Osteoblast (primary cell): ENCODE results near the gene APOC3. TPM values are rescaled to one million over a fixed set of nuclear protein-coding genes. Genes with fewer than 3 reads are reported as not detected.

Experiments used
- DNase-seq: peaks from one replicate; pipeline ENCODE4 v3.0.0; 2011; ENCODE audit warnings: low spot score, mixed read lengths; ENCODE audit not compliant: insufficient read length; ENCODE audit errors: missing footprints
- H2AFZ ChIP-seq: 2 replicates; pipeline ENCODE4 v1.6.0; 2011; ENCODE audit warnings: mild to moderate bottlenecking, low read length
- H3K27ac ChIP-seq: 2 replicates; pipeline ENCODE4 v1.5.1; 2011; ENCODE audit warnings: mild to moderate bottlenecking, low read depth, low read length, moderate library complexity
- H3K27me3 ChIP-seq: 2 replicates; pipeline ENCODE4 v1.6.0; 2012; ENCODE audit warnings: mild to moderate bottlenecking, control low read depth, inconsistent platforms, low read length, moderate library complexity; ENCODE audit not compliant: insufficient read depth
- H3K36me3 ChIP-seq: 2 replicates; pipeline ENCODE4 v1.5.1; 2011; ENCODE audit warnings: mild to moderate bottlenecking, low read length, control low read depth, moderate library complexity; ENCODE audit not compliant: insufficient read depth
- H3K4me1 ChIP-seq: 2 replicates; pipeline ENCODE4 v1.5.1; 2011; ENCODE audit warnings: mild to moderate bottlenecking, low read length, control low read depth, moderate library complexity; ENCODE audit not compliant: insufficient read depth
- H3K4me2 ChIP-seq: 2 replicates; pipeline ENCODE4 v1.6.0; 2011; ENCODE audit warnings: mild to moderate bottlenecking, low read length; ENCODE audit not compliant: insufficient read depth
- H3K4me3 ChIP-seq: fragments of 200-600 bp; sonication (generic); 3 replicates; pipeline ENCODE4 v1.5.1; 2012; ENCODE audit warnings: mild to moderate bottlenecking, low read length, inconsistent platforms; ENCODE audit not compliant: insufficient read depth
- H3K79me2 ChIP-seq: 2 replicates; pipeline ENCODE4 v1.6.0; 2012; ENCODE audit warnings: mild to moderate bottlenecking, low read length, control low read depth, inconsistent platforms; ENCODE audit not compliant: insufficient read depth
- H3K9me3 ChIP-seq: 2 replicates; pipeline ENCODE4 v1.5.1; 2011; ENCODE audit warnings: low read depth, low read length, control low read depth
- H4K20me1 ChIP-seq: 2 replicates; pipeline ENCODE4 v1.6.0; 2012; ENCODE audit warnings: mild to moderate bottlenecking, low read length, control low read depth; ENCODE audit not compliant: insufficient read depth
- CTCF ChIP-seq: IDR thresholded peaks from 2 replicates; pipeline ENCODE4 v1.5.1; 2011; ENCODE audit warnings: mild to moderate bottlenecking, low read depth, low read length, moderate library complexity; ENCODE audit errors: extremely low read depth
- total RNA-seq: library from RNA; depleted of rRNA; stranded (reverse); fragments of >200 nt; gene quantifications from 2 replicates; pipeline ENCODE4 v1.2.3, GENCODE V29; 2012

The APOC3 gene
- total RNA-seq, 1 donor: not detected

- Histone ChIP-seq H3K4me3 (no peak overlapping the region), H2AFZ (no peak overlapping the region), H3K4me1 (no peaks in the 10 kb centered on the region), H3K27me3 (no peaks in the 10 kb centered on the region), H3K4me2 (peak overlapping the region; percentile 28), H3K9me3 (no peaks in the 10 kb centered on the region), H3K27ac (no peak overlapping the region), H3K36me3 (peaks cover 22% of the 10 kb centered on the region), H3K79me2 (no peaks in the 10 kb centered on the region), H4K20me1 (no peaks in the 10 kb centered on the region)
- DNase-seq: no peak
- TF ChIP-seq CTCF: no peak
Observed at GRCh38 chr11:116840746-116841296, 11.1 kb downstream of the APOC3 start.

- DNase-seq: no peak
- no peaks in the 10 kb centered on the region for H3K4me1 ChIP-seq
- H3K4me2 ChIP-seq: no peak overlapping the region
- TF ChIP-seq CTCF: no peak
- H3K9me3 ChIP-seq: no peaks in the 10 kb centered on the region
- H3K36me3 ChIP-seq: peaks cover 35% of the 10 kb centered on the region
- no peaks in the 10 kb centered on the region for H3K27me3 ChIP-seq
- H3K27ac ChIP-seq: no peak overlapping the region
- H2AFZ ChIP-seq: no peak overlapping the region
- H4K20me1 ChIP-seq: no peaks in the 10 kb centered on the region
- H3K4me3 ChIP-seq: no peak overlapping the region
- H3K79me2 ChIP-seq: no peaks in the 10 kb centered on the region
Observed at GRCh38 chr11:116842117-116842516, 12.4 kb downstream of the APOC3 start.

GRCh38 chr11:116842909-116843308 is 13.2 kb downstream of the APOC3 start:
- Histone ChIP-seq H3K4me2 (no peak overlapping the region), H2AFZ (no peak overlapping the region), H3K4me3 (no peak overlapping the region), H3K36me3 (peaks cover 42% of the 10 kb centered on the region), H3K27me3 (no peaks in the 10 kb centered on the region), H3K27ac (no peak overlapping the region), H3K4me1 (no peaks in the 10 kb centered on the region), H4K20me1 (no peaks in the 10 kb centered on the region), H3K9me3 (no peaks in the 10 kb centered on the region), H3K79me2 (no peaks in the 10 kb centered on the region)
- no peak for TF ChIP-seq CTCF
- no peak for DNase-seq

GRCh38 chr11:116843661-116844060 is 14.0 kb downstream of the APOC3 start:
- DNase-seq: no peak
- no peak overlapping the region for H2AFZ ChIP-seq

More at GRCh38 chr11:116843661-116844060, 14.0 kb downstream of the APOC3 start:
- Histone ChIP-seq H3K4me1 (no peaks in the 10 kb centered on the region), H3K36me3 (peaks cover 45% of the 10 kb centered on the region), H3K27me3 (no peaks in the 10 kb centered on the region), H3K4me2 (no peak overlapping the region), H4K20me1 (no peaks in the 10 kb centered on the region), H3K4me3 (no peak overlapping the region), H3K79me2 (no peaks in the 10 kb centered on the region), H3K27ac (no peak overlapping the region), H3K9me3 (no peaks in the 10 kb centered on the region)
- no peak for TF ChIP-seq CTCF
